Trophoblast cell (in vitro differentiated cells and primary cell): ENCODE data around the gene SELENOO.

Experiments used
- DNase-seq, 2 donors: peaks; one replicate each; pipeline ENCODE4 v3.0.0-alpha.2; 2016
- H2AFZ ChIP-seq: 2 replicates; pipeline ENCODE4 v1.6.1; 2013; ENCODE audit warnings: low read length, moderate library complexity, mild to moderate bottlenecking; ENCODE audit not compliant: insufficient read depth, poor library complexity
- H2AK5ac ChIP-seq: 2 replicates; pipeline ENCODE4 v1.6.1; 2013; ENCODE audit warnings: mild to moderate bottlenecking, low read length
- H2BK120ac ChIP-seq: 2 replicates; pipeline ENCODE4 v1.6.1; 2013; ENCODE audit warnings: low read length, mild to moderate bottlenecking, moderate library complexity; ENCODE audit not compliant: insufficient read depth, poor library complexity
- H2BK12ac ChIP-seq: 2 replicates; pipeline ENCODE4 v1.6.1; 2013; ENCODE audit warnings: mild to moderate bottlenecking, low read length, moderate library complexity
- H2BK5ac ChIP-seq: 2 replicates; pipeline ENCODE4 v1.6.1; 2013; ENCODE audit warnings: low read length, low read depth, moderate library complexity, mild to moderate bottlenecking; ENCODE audit not compliant: poor library complexity
- H3K14ac ChIP-seq: 2 replicates; pipeline ENCODE4 v1.6.1; 2013; ENCODE audit warnings: mild to moderate bottlenecking, low read length
- H3K18ac ChIP-seq: 2 replicates; pipeline ENCODE4 v1.6.1; 2013; ENCODE audit warnings: mild to moderate bottlenecking, low read length
- H3K23ac ChIP-seq: 2 replicates; pipeline ENCODE4 v1.6.1; 2013; ENCODE audit warnings: low read length
- H3K27ac ChIP-seq: 2 replicates; pipeline ENCODE4 v1.5.1; 2013; ENCODE audit warnings: low read depth, mild to moderate bottlenecking, inconsistent platforms, low read length, moderate library complexity
- H3K27me3 ChIP-seq: 2 replicates; pipeline ENCODE4 v1.6.1; 2013; ENCODE audit warnings: inconsistent platforms, mild to moderate bottlenecking, low read length, moderate library complexity; ENCODE audit not compliant: insufficient read depth
- H3K36me3 ChIP-seq, 2 experiments: 1 replicate in 1 of 2; 2 replicates in 1 of 2; pipeline ENCODE4 v1.6.1; 2013; ENCODE audit warnings: low read length in 2 of 2, mild to moderate bottlenecking in 2 of 2, moderate library complexity in 1 of 2; ENCODE audit not compliant: insufficient read depth in 2 of 2, control insufficient read depth in 1 of 2
- H3K4ac ChIP-seq: 2 replicates; pipeline ENCODE4 v1.6.1; 2013; ENCODE audit warnings: low read depth, mild to moderate bottlenecking, low read length, moderate library complexity
- H3K4me1 ChIP-seq, 2 experiments: 1 replicate in 1 of 2; 2 replicates in 1 of 2; pipeline ENCODE4 v1.6.1; 2013; ENCODE audit warnings: low read length in 2 of 2, mild to moderate bottlenecking in 2 of 2, moderate library complexity in 1 of 2; ENCODE audit not compliant: insufficient read depth in 2 of 2, control insufficient read depth in 1 of 2
- H3K4me2 ChIP-seq: 2 replicates; pipeline ENCODE4 v1.6.1; 2013; ENCODE audit warnings: inconsistent platforms, mild to moderate bottlenecking, low read length, moderate library complexity
- H3K4me3 ChIP-seq: 2 replicates; pipeline ENCODE4 v1.5.1; 2013; ENCODE audit warnings: mild to moderate bottlenecking, low read depth, low read length, inconsistent platforms
- H3K79me1 ChIP-seq: one replicate; pipeline ENCODE4 v1.6.1; 2013; ENCODE audit warnings: low read length
- H3K79me2 ChIP-seq: 2 replicates; pipeline ENCODE4 v1.6.1; 2013; ENCODE audit warnings: low read length, mild to moderate bottlenecking; ENCODE audit not compliant: control insufficient read depth, insufficient read depth, poor library complexity
- H3K9ac ChIP-seq: 2 replicates; pipeline ENCODE4 v1.6.1; 2013; ENCODE audit warnings: mild to moderate bottlenecking, low read length
- H3K9me3 ChIP-seq: 2 replicates; pipeline ENCODE4 v1.6.1; 2013; ENCODE audit warnings: low read depth, mild to moderate bottlenecking, control low read depth, inconsistent platforms, low read length; ENCODE audit not compliant: insufficient read depth
- H4K12ac ChIP-seq: 2 replicates; pipeline ENCODE4 v1.6.1; 2013; ENCODE audit warnings: low read depth, mild to moderate bottlenecking, low read length, moderate library complexity
- H4K8ac ChIP-seq: 2 replicates; pipeline ENCODE4 v1.6.1; 2013; ENCODE audit warnings: low read depth, mild to moderate bottlenecking, low read length, moderate library complexity
- H4K91ac ChIP-seq: one replicate; pipeline ENCODE4 v1.6.1; 2013; ENCODE audit warnings: low read depth, mild to moderate bottlenecking, low read length, moderate library complexity
- WGBS: extraction: QIAGEN DNeasy Blood & Tissue Kit; methylation state at CpG from one replicate; pipeline ENCODE4 v1.1.7; 2013; ENCODE audit warnings: missing lambda C conversion rate; ENCODE audit not compliant: insufficient read length, insufficient coverage; ENCODE audit errors: extremely low coverage; 5-methylcytosine and 5-hydroxymethylcytosine counted together

The SELENOO gene

DNA sequence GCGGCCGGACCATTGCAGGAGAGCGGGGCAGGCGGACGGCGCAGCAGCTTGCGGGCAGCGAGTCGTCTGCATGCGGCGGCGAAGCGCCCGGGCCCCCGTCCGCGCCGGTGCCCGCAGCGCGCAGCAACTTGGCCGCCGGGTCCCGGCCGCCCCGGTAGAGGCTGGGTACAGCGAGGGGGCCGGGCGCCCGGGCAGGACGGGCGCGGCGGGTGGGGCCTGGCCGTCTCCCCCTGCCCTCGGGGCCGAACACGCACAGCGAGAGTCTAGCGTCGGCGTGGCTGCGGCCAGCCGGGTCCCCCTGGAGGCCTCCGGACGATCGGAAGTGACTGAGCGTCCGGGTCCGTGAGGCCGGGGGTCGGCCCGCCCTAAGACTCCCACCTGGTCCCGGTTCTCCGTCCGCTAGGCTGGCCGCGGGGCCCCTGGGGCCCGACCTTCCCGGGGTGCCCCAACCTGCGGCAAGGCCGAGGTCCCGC, 15.9 kb upstream of the SELENOO start:
- Histone ChIP-seq H2BK12ac (peak overlapping the region; percentile 12), H2AK5ac (peak overlapping the region; percentile 57), H3K4me2 (peak overlapping the region; percentile 66), H3K27me3 (no peaks in the 10 kb centered on the region), H3K4ac (peak overlapping the region; percentile 18), H2AFZ (peak overlapping the region; percentile 87), H3K23ac (no peak overlapping the region), H3K36me3 (peaks cover 0 to 5% of the 10 kb centered on the region in 2 experiments), H3K14ac (peak overlapping the region; percentile 23), H3K79me2 (peaks cover 13% of the 10 kb centered on the region), H4K8ac (peak overlapping the region; percentile 67), H3K9ac (no peak overlapping the region), H3K4me3 (peak overlapping the region; percentile 6), H3K9me3 (no peaks in the 10 kb centered on the region), H3K79me1 (peaks cover 13% of the 10 kb centered on the region), H4K12ac (peak overlapping the region; percentile 56), H3K27ac (no peak overlapping the region), H3K18ac (peak overlapping the region; percentile 96), H2BK5ac (no peak overlapping the region), H4K91ac (peak overlapping the region; percentile 90), H3K4me1 (peaks cover 30 to 32% of the 10 kb centered on the region in 2 experiments), H2BK120ac (peak overlapping the region; percentile 61)
- no peak for DNase-seq
- WGBS: no CpG with 5 or more reads among the region's 63 CpGs

- H3K4me2 ChIP-seq: peak within 1 kb of the TSS; percentile 66
- peak within 1 kb of the TSS; percentile 89 for H3K14ac ChIP-seq
- H3K4me1 ChIP-seq: peaks cover 35 to 38% of the 10 kb centered on the region in 2 experiments
- peak within 1 kb of the TSS; percentile 57 for H2AK5ac ChIP-seq
- peak; percentile 84 to 89 for DNase-seq
- no peaks in the 10 kb centered on the region for H3K27me3 ChIP-seq
- peak within 1 kb of the TSS; percentile 86 for H4K8ac ChIP-seq
- peaks cover 19% of the 10 kb centered on the region for H3K79me1 ChIP-seq
- peaks cover 0 to 5% of the 10 kb centered on the region in 2 experiments for H3K36me3 ChIP-seq
- peak within 1 kb of the TSS; percentile 56 for H4K12ac ChIP-seq
- peak within 1 kb of the TSS; percentile 66 for H2BK120ac ChIP-seq
- no peak within 1 kb of the TSS for H3K23ac ChIP-seq
- peak within 1 kb of the TSS; percentile 90 for H4K91ac ChIP-seq
- no peak within 1 kb of the TSS for H3K27ac ChIP-seq
- H3K9me3 ChIP-seq: no peaks in the 10 kb centered on the region
- H2BK12ac ChIP-seq: peak within 1 kb of the TSS; percentile 12
- no CpG with 5 or more reads among the region's 90 CpGs for WGBS
- H3K18ac ChIP-seq: peak within 1 kb of the TSS; percentile 96
- H3K4ac ChIP-seq: peak within 1 kb of the TSS; percentile 88
- peak within 1 kb of the TSS; percentile 73 for H3K9ac ChIP-seq
- peak within 1 kb of the TSS; percentile 27 for H2BK5ac ChIP-seq
- H3K79me2 ChIP-seq: peaks cover 14% of the 10 kb centered on the region
- H3K4me3 ChIP-seq: peak within 1 kb of the TSS; percentile 84
- peak within 1 kb of the TSS; percentile 87 for H2AFZ ChIP-seq
Measured at GRCh38 chr22:50185375-50186087, 15.3 kb upstream of the SELENOO start, which contains the start of gene TRABD. Gene TRABD, plus strand, starts transcription at chr22:50185913. Its CDS starts 7,148 bp downstream, at chr22:50193061.

DNA sequence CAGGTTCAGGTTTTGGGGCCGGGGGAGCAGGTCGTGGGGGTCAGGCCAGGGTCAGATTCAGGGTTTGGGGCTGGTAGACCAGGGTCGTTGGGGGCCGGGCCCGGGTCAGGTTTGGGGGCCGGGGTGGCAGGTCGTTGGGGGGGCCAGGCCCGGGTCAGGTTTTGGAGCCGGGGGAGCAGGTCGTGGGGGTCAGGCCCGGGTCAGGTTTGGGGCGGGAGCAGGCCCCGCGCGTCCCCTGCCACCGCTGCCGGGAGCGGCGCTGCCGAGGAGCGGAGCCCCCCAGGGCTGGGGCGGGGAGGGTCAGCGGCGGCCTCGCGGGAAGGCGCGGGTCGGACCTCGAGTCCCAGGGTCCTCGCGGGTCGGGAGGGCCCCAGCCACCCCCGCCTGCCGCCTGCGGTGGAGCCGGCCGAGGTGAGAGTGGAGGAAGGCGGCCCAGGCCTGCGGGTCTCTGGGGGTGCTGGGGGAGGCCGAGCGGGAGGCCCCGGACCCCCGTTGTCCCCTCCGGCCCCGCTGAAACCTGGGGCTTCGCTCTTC, 14.6 kb upstream of the SELENOO start:
- peak overlapping the region; percentile 74 for H4K91ac ChIP-seq
- H2BK12ac ChIP-seq: no peak overlapping the region
- H3K27me3 ChIP-seq: no peaks in the 10 kb centered on the region
- H3K18ac ChIP-seq: peak overlapping the region; percentile 92
- peak overlapping the region; percentile 57 for H3K4me2 ChIP-seq
- H3K27ac ChIP-seq: no peak overlapping the region
- H3K23ac ChIP-seq: no peak overlapping the region
- H3K9ac ChIP-seq: peak overlapping the region; percentile 73
- peaks cover 18% of the 10 kb centered on the region for H3K79me2 ChIP-seq
- H2AK5ac ChIP-seq: peak overlapping the region; percentile 55
- peak overlapping the region; percentile 41 for H2AFZ ChIP-seq
- H3K36me3 ChIP-seq: peaks cover 0 to 5% of the 10 kb centered on the region in 2 experiments
- H3K4ac ChIP-seq: peak overlapping the region; percentile 88
- peaks cover 41 to 45% of the 10 kb centered on the region in 2 experiments for H3K4me1 ChIP-seq
- peak overlapping the region; percentile 66 for H2BK120ac ChIP-seq
- peak overlapping the region; percentile 52 for H4K12ac ChIP-seq
- H4K8ac ChIP-seq: peak overlapping the region; percentile 86
- peak overlapping the region; percentile 27 for H2BK5ac ChIP-seq
- no peaks in the 10 kb centered on the region for H3K9me3 ChIP-seq
- WGBS: no CpG with 5 or more reads among the region's 47 CpGs
- peaks cover 25% of the 10 kb centered on the region for H3K79me1 ChIP-seq
- peak overlapping the region; percentile 89 for H3K14ac ChIP-seq
- H3K4me3 ChIP-seq: peak overlapping the region; percentile 84
- DNase-seq: peak in 1 of 2 donors; percentile 14

DNA sequence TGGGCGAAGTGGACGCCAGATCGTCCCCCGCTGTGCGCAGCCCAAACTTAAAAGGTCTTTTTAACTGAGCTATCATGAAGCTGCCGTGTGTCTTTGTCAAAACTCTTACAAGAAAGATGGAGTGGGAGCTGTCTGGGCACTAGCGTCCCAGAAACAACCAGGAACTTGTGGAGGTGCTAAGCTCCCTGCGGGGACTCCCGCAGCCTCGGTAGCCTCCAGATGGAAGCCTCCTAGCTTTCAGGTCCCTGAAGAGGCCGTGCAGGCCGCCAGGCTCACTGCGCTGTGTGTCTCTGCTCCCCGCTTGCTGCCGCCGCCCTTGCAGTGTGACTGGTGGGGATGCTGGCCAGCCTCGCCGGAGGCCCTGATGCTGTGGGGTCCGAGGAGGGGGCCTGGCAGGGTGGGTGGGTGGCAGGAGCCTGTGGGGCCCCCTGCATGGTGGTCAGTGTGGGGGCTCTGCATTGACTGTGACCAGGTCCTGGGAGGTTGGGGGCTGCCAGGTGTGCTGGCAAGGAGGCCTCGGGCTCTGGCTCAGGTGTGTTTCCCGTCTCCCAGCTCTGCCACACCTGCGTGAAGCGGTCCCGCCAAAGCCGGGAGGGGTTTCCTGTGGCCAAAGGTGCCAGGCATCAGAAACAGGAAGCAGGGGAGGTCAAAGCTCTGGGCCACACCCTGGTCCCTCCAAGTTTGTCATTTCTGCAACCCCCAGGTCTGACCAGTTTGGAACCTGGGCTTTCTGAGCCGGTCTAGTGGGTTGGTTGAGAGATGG, 13.9 kb upstream of the SELENOO start:
- Histone ChIP-seq H2AK5ac (peak overlapping the region; percentile 55), H3K9ac (peak overlapping the region; percentile 73), H3K79me2 (peaks cover 19% of the 10 kb centered on the region), H3K36me3 (peaks cover 0 to 5% of the 10 kb centered on the region in 2 experiments), H3K14ac (peak overlapping the region; percentile 89), H3K23ac (no peak overlapping the region), H3K4me1 (peaks cover 47 to 52% of the 10 kb centered on the region in 2 experiments), H4K91ac (peak overlapping the region; percentile 74), H2BK120ac (peak overlapping the region; percentile 66), H4K8ac (peak overlapping the region; percentile 86), H3K4ac (peak overlapping the region; percentile 88), H3K4me2 (peak overlapping the region; percentile 57), H3K27me3 (no peaks in the 10 kb centered on the region), H2AFZ (peak overlapping the region; percentile 41), H2BK5ac (peak overlapping the region; percentile 27), H3K4me3 (peak overlapping the region; percentile 84), H2BK12ac (no peak overlapping the region), H3K18ac (peak overlapping the region; percentile 92), H3K79me1 (peaks cover 25% of the 10 kb centered on the region), H3K9me3 (no peaks in the 10 kb centered on the region), H4K12ac (peak overlapping the region; percentile 52), H3K27ac (no peak overlapping the region)
- no CpG with 5 or more reads among the region's 26 CpGs for WGBS
- DNase-seq: peak in 1 of 2 donors; percentile 13
